Body of pancreas (tissue), 4 donors: ENCODE data around the gene HS3ST5.

Experiments used
- POLR2A ChIP-seq, 3 donors: fragments of 450-650 bp; IDR thresholded peaks; one replicate each; pipeline ENCODE4 v1.6.1; 2016; ENCODE audit warnings: antibody characterized with exemption in 3 of 3, mild to moderate bottlenecking in 2 of 3
- TF ChIP-seq, protein P1 (sequence below), 7 experiments: fragments of 450-650 bp in 4 of 7; fragments of 200-600 bp in 3 of 7; sonication (generic) in 3 of 7; IDR thresholded peaks; one replicate each; pipeline ENCODE4 v1.5.1; 2016 to 2019; ENCODE audit warnings: antibody characterized with exemption in 7 of 7

DNA sequence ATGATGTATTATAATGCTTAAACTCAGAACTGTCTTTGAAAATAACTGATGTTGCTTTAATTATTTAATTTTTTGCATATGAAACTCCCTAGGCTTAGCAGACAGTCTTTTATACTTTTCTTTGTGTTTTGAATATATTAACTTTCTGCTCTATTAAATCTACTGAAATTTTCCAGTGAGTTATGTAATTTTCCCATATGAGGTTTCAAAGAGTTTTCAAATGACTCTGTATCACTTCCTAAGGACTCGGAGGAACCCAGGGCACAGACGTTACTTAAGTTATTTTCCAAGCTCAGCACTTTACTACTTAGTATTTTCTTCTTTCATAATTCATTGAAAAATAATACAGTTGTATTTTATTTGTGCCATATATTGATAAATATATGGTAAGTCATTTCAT lies 122.6 kb downstream of the HS3ST5 start:
- TF ChIP-seq, protein P1, sequence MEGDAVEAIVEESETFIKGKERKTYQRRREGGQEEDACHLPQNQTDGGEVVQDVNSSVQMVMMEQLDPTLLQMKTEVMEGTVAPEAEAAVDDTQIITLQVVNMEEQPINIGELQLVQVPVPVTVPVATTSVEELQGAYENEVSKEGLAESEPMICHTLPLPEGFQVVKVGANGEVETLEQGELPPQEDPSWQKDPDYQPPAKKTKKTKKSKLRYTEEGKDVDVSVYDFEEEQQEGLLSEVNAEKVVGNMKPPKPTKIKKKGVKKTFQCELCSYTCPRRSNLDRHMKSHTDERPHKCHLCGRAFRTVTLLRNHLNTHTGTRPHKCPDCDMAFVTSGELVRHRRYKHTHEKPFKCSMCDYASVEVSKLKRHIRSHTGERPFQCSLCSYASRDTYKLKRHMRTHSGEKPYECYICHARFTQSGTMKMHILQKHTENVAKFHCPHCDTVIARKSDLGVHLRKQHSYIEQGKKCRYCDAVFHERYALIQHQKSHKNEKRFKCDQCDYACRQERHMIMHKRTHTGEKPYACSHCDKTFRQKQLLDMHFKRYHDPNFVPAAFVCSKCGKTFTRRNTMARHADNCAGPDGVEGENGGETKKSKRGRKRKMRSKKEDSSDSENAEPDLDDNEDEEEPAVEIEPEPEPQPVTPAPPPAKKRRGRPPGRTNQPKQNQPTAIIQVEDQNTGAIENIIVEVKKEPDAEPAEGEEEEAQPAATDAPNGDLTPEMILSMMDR (IDR thresholded peaks at IDR 0.05): no peak
- no peak for TF ChIP-seq POLR2A (IDR thresholded peaks at IDR 0.05)
